ENCODE measurements around the gene DOK3.

The DOK3 gene

GRCh38 chr5:177513500-177513899 is 3.9 kb upstream of the DOK3 start:
- intact Hi-C loops (cut with micrococcal nuclease): no loop called here
- Mint-ChIP-seq H3K4me3 (no peak overlapping the region), H3K4me1 (ENCODE audit: low read depth) (peaks cover 75% of the 10 kb centered on the region), H3K36me3 (ENCODE audit: low read depth) (peaks cover 80% of the 10 kb centered on the region), H3K27ac (no peak overlapping the region), H3K27me3 (no peaks in the 10 kb centered on the region), H3K9me3 (no peaks in the 10 kb centered on the region)

- Mint-ChIP-seq H3K4me1 (ENCODE audit: low read depth) (peaks cover 77% of the 10 kb centered on the region), H3K27ac (no peak overlapping the region), H3K9me3 (no peaks in the 10 kb centered on the region), H3K27me3 (no peaks in the 10 kb centered on the region), H3K36me3 (ENCODE audit: low read depth) (peaks cover 83% of the 10 kb centered on the region), H3K4me3 (no peak overlapping the region)
- intact Hi-C loops (cut with micrococcal nuclease): no loop called here
Observed at GRCh38 chr5:177512736-177513380, 3.2 kb upstream of the DOK3 start.

- no peak overlapping the region for H3K4me3 Mint-ChIP-seq
- no peaks in the 10 kb centered on the region for H3K9me3 Mint-ChIP-seq
- H3K4me1 Mint-ChIP-seq (ENCODE audit: low read depth): peaks cover 81% of the 10 kb centered on the region
- H3K27ac Mint-ChIP-seq: no peak overlapping the region
- intact Hi-C loops (cut with micrococcal nuclease): no loop called here
- H3K27me3 Mint-ChIP-seq: no peaks in the 10 kb centered on the region
- peaks cover 87% of the 10 kb centered on the region for H3K36me3 Mint-ChIP-seq (ENCODE audit: low read depth)
Observed at GRCh38 chr5:177511796-177512675, 2.4 kb upstream of the DOK3 start.

- Mint-ChIP-seq H3K27me3 (no peaks in the 10 kb centered on the region), H3K4me3 (no peak overlapping the region), H3K9me3 (no peaks in the 10 kb centered on the region), H3K4me1 (ENCODE audit: low read depth) (peaks cover 80% of the 10 kb centered on the region), H3K36me3 (ENCODE audit: low read depth) (peaks cover 84% of the 10 kb centered on the region), H3K27ac (peak overlapping the region; percentile 96)
- intact Hi-C loops (cut with micrococcal nuclease): no loop called here
Observed at GRCh38 chr5:177511181-177511580, 1.6 kb upstream of the DOK3 start.

GRCh38 chr5:177510567-177511053 is 984 bp upstream of the DOK3 start:
- peaks cover 75% of the 10 kb centered on the region for H3K4me1 Mint-ChIP-seq (ENCODE audit: low read depth)
- H3K27me3 Mint-ChIP-seq: no peaks in the 10 kb centered on the region
- H3K9me3 Mint-ChIP-seq: no peaks in the 10 kb centered on the region
- peaks cover 81% of the 10 kb centered on the region for H3K36me3 Mint-ChIP-seq (ENCODE audit: low read depth)
- H3K4me3 Mint-ChIP-seq: no peak overlapping the region
- peak overlapping the region; percentile 96 for H3K27ac Mint-ChIP-seq
- intact Hi-C loops (cut with micrococcal nuclease): no loop called here

- Mint-ChIP-seq H3K27me3 (no peaks in the 10 kb centered on the region), H3K9me3 (no peaks in the 10 kb centered on the region), H3K4me3 (peak overlapping the region; percentile 97), H3K36me3 (ENCODE audit: low read depth) (peaks cover 81% of the 10 kb centered on the region), H3K4me1 (ENCODE audit: low read depth) (peaks cover 75% of the 10 kb centered on the region), H3K27ac (peak overlapping the region; percentile 96)
- intact Hi-C loops (cut with micrococcal nuclease): loop anchor here (1.0 to 5.0 kb wide), 2 partner anchors 7 to 108 kb away; partner anchors contain the start of gene PFN3
Observed at GRCh38 chr5:177509991-177510566, 453 bp upstream of the DOK3 start.

GRCh38 chr5:177508837-177509236 is 789 bp downstream of the DOK3 start:
- Mint-ChIP-seq H3K9me3 (no peaks in the 10 kb centered on the region), H3K4me1 (ENCODE audit: low read depth) (peaks cover 74% of the 10 kb centered on the region), H3K4me3 (peak overlapping the region; percentile 97), H3K36me3 (ENCODE audit: low read depth) (peaks cover 81% of the 10 kb centered on the region), H3K27ac (peak overlapping the region; percentile 96), H3K27me3 (no peaks in the 10 kb centered on the region)
- intact Hi-C loops (cut with micrococcal nuclease): loop anchor here (1.0 to 5.0 kb wide), 2 partner anchors 8 to 107 kb away; partner anchors contain the start of gene PFN3

GRCh38 chr5:177508221-177508611 is 1.4 kb downstream of the DOK3 start:
- Mint-ChIP-seq H3K36me3 (ENCODE audit: low read depth) (peaks cover 81% of the 10 kb centered on the region), H3K4me3 (peak overlapping the region; percentile 97), H3K27ac (peak overlapping the region; percentile 96), H3K9me3 (no peaks in the 10 kb centered on the region), H3K27me3 (no peaks in the 10 kb centered on the region), H3K4me1 (ENCODE audit: low read depth) (peaks cover 78% of the 10 kb centered on the region)
- intact Hi-C loops (cut with micrococcal nuclease): loop anchor here (5.0 kb wide), 1 partner anchor 106 kb away; the partner anchor contains the start of gene PFN3

GRCh38 chr5:177507596-177508220 is 1.9 kb downstream of the DOK3 start:
- intact Hi-C loops (cut with micrococcal nuclease): loop anchor here (5.0 kb wide), 1 partner anchor 105 kb away; the partner anchor contains the start of gene PFN3
- Mint-ChIP-seq H3K9me3 (no peaks in the 10 kb centered on the region), H3K27ac (peak overlapping the region; percentile 96), H3K4me1 (ENCODE audit: low read depth) (peaks cover 79% of the 10 kb centered on the region), H3K4me3 (peak overlapping the region; percentile 97), H3K36me3 (ENCODE audit: low read depth) (peaks cover 81% of the 10 kb centered on the region), H3K27me3 (peaks cover under 1% of the 10 kb centered on the region)

GRCh38 chr5:177507165-177507564 is 2.5 kb downstream of the DOK3 start:
- intact Hi-C loops (cut with micrococcal nuclease): loop anchor here (5.0 kb wide), 1 partner anchor 105 kb away; the partner anchor contains the start of gene PFN3
- Mint-ChIP-seq H3K36me3 (ENCODE audit: low read depth) (peaks cover 81% of the 10 kb centered on the region), H3K9me3 (no peaks in the 10 kb centered on the region), H3K4me1 (ENCODE audit: low read depth) (peaks cover 79% of the 10 kb centered on the region), H3K27me3 (peaks cover 2% of the 10 kb centered on the region), H3K27ac (no peak overlapping the region), H3K4me3 (peak overlapping the region; percentile 97)

- Mint-ChIP-seq H3K9me3 (no peaks in the 10 kb centered on the region), H3K27ac (no peak overlapping the region)
Observed at GRCh38 chr5:177505075-177505474, 4.6 kb downstream of the DOK3 start.

GRCh38 chr5:177504086-177505056 is 5.3 kb downstream of the DOK3 start:
- peaks cover 75% of the 10 kb centered on the region for H3K4me1 Mint-ChIP-seq (ENCODE audit: low read depth)
- intact Hi-C loops (cut with micrococcal nuclease): loop anchor here (5.0 kb wide), 1 partner anchor 102 kb away; the partner anchor contains the start of gene PFN3
- no peaks in the 10 kb centered on the region for H3K9me3 Mint-ChIP-seq
- H3K27me3 Mint-ChIP-seq: peaks cover 17% of the 10 kb centered on the region
- H3K27ac Mint-ChIP-seq: no peak overlapping the region
- H3K36me3 Mint-ChIP-seq (ENCODE audit: low read depth): peaks cover 63% of the 10 kb centered on the region
- H3K4me3 Mint-ChIP-seq: no peak overlapping the region

More at GRCh38 chr5:177505075-177505474, 4.6 kb downstream of the DOK3 start:
- H3K4me1 Mint-ChIP-seq (ENCODE audit: low read depth): peaks cover 76% of the 10 kb centered on the region
- intact Hi-C loops (cut with micrococcal nuclease): loop anchor here (5.0 kb wide), 1 partner anchor 103 kb away; the partner anchor contains the start of gene PFN3
- H3K4me3 Mint-ChIP-seq: no peak overlapping the region
- peaks cover 9% of the 10 kb centered on the region for H3K27me3 Mint-ChIP-seq
- peaks cover 67% of the 10 kb centered on the region for H3K36me3 Mint-ChIP-seq (ENCODE audit: low read depth)
